Transverse colon (tissue), 4 donors: Measurements from ENCODE around the gene CUTC. TPM values are rescaled to one million over a fixed set of nuclear protein-coding genes. Genes with fewer than 3 reads are reported as not detected.
A peak's percentile ranks its signal among the peaks of the same experiment; 100 is the strongest.

Experiments used
- DNase-seq: peaks from one replicate; pipeline ENCODE4 v3.0.0-alpha.2; 2019
- H3K27ac ChIP-seq, 4 donors: fragments of 200-600 bp; sonication (generic); 2 replicates each; pipeline ENCODE4 v1.5.1; 2016 to 2018; ENCODE audit warnings: inconsistent platforms in 4 of 4
- H3K27me3 ChIP-seq: fragments of 200-600 bp; sonication (generic); 2 replicates; pipeline ENCODE4 v1.5.1; 2017; ENCODE audit warnings: inconsistent platforms
- H3K36me3 ChIP-seq, 4 donors: fragments of 200-600 bp; sonication (generic); 2 replicates each; pipeline ENCODE4 v1.5.1; 2017 to 2019; ENCODE audit warnings: inconsistent platforms in 4 of 4
- H3K4me1 ChIP-seq, 4 donors: fragments of 200-600 bp; sonication (generic); 2 replicates each; pipeline ENCODE4 v1.5.1; 2017 to 2020; ENCODE audit warnings: inconsistent platforms in 4 of 4
- H3K4me3 ChIP-seq, 4 donors: fragments of 200-600 bp; sonication (generic); 1 replicate in 1 of 4; 2 replicates in 3 of 4; pipeline versions ENCODE4 v1.5.1 to v1.6.1; 2017 to 2019; ENCODE audit warnings: inconsistent platforms in 4 of 4
- H3K9me3 ChIP-seq, 2 donors: fragments of 200-600 bp; sonication (generic); 2 replicates each; pipeline ENCODE4 v1.5.1; 2017 to 2019; ENCODE audit warnings: inconsistent platforms in 2 of 2
- CTCF ChIP-seq, 5 experiments: fragments of 200-600 bp in 3 of 5; fragments of 450-650 bp in 2 of 5; sonication (generic) in 3 of 5; IDR thresholded peaks; 1 replicate in 2 of 5; 2 replicates in 3 of 5; pipeline ENCODE4 v1.5.1; 2016 to 2017; ENCODE audit warnings: antibody characterized with exemption in 5 of 5, inconsistent platforms in 3 of 5, mild to moderate bottlenecking in 2 of 5, moderate library complexity in 1 of 5
- EP300 ChIP-seq: sonication (generic); formaldehyde crosslinking; IDR thresholded peaks from one replicate; pipeline ENCODE4 v1.6.1; 2017; ENCODE audit warnings: antibody characterized with exemption, low read depth
- POLR2A ChIP-seq: fragments of 450-650 bp; IDR thresholded peaks from one replicate; pipeline ENCODE4 v1.6.1; 2016; ENCODE audit warnings: antibody characterized with exemption, mild to moderate bottlenecking, moderate library complexity
- POLR2AphosphoS5 ChIP-seq, 3 donors: sonication (generic); formaldehyde crosslinking; IDR thresholded peaks; one replicate each; pipeline ENCODE4 v1.6.1; 2016; ENCODE audit warnings: antibody characterized with exemption in 3 of 3
- WGBS, 2 donors: methylation state at CpG; one replicate each; pipeline ENCODE4 v1.1.5; 2018; ENCODE audit warnings: low coverage in 1 of 2; 5-methylcytosine and 5-hydroxymethylcytosine counted together
- in situ Hi-C, 4 donors: fragments of 200-750 bp; cut with MboI; loops; one replicate each; pipeline versions ENCODE4 v1.15.0 to v1.15.1; 2017; ENCODE audit warnings: low sequenced_read_pairs in 3 of 4, low pct_ligation_motif_present in 1 of 4, low pct_unique_long_range_greater_than_20kb in 1 of 4
- intact Hi-C: fragments of 100-400 bp; cut with DNase I; formaldehyde crosslinking; loops from one replicate; pipeline ENCODE4 v1.15.1; 2023; ENCODE audit warnings: low total_unique reads
- total RNA-seq, 4 donors: library from RNA; depleted of rRNA; stranded (reverse); fragments of >200 nt; gene quantifications; one replicate each; pipeline ENCODE4 v1.1.0, GENCODE V29; 2016

Gene CUTC
- total RNA-seq, 4 donors from 2014 or later = 6.7 to 27.9 (median 18.5) TPM

- no peaks in the 10 kb centered on the region for H3K27me3 ChIP-seq
- TF ChIP-seq CTCF (IDR thresholded peaks at IDR 0.05) (no peak), POLR2A (no peak), EP300 (no peak), POLR2AphosphoS5 (IDR thresholded peaks at IDR 0.05) (no peak)
- peak overlapping the region; percentile 43 to 76 (median 68) for H3K27ac ChIP-seq
- intact Hi-C loops = no loop called here
- DNase-seq = no peak
- 40 to 53% methylated on average over 3 to 4 of the region's 4 CpGs for WGBS, 2 donors
- peaks cover 2 to 27% (median 4%) of the 10 kb centered on the region in 4 donors for H3K4me1 ChIP-seq
- no peaks in the 10 kb centered on the region for H3K9me3 ChIP-seq
- in situ Hi-C loops = no loop called here
- H3K4me3 ChIP-seq = no peak overlapping the region
- no peaks in the 10 kb centered on the region for H3K36me3 ChIP-seq
These were observed 47.3 kb downstream of the CUTC start for GRCh38 chr10:99779335-99779734.

GRCh38 chr10:99781734-99782429 lies 49.8 kb downstream of the CUTC start:
- no peaks in the 10 kb centered on the region for H3K27me3 ChIP-seq
- DNase-seq = no peak

GRCh38 chr10:99782447-99783286 lies 50.6 kb downstream of the CUTC start, which contains the start of gene ABCC2:
TSS of gene ABCC2 (plus strand) at chr10:99782640. CDS start at chr10:99782845, 205 bp downstream.
- in situ Hi-C loops = no loop called here

More at GRCh38 chr10:99781734-99782429, 49.8 kb downstream of the CUTC start:
- no peaks in the 10 kb centered on the region for H3K36me3 ChIP-seq
- H3K27ac ChIP-seq = no peak overlapping the region
- TF ChIP-seq EP300 = no peak
- no peak for TF ChIP-seq CTCF (IDR thresholded peaks at IDR 0.05)
- TF ChIP-seq POLR2AphosphoS5 (IDR thresholded peaks at IDR 0.05) = no peak
- TF ChIP-seq POLR2A = no peak
- WGBS, 2 donors = 69 to 83% methylated on average over 3 to 5 of the region's 5 CpGs
- peaks cover 2 to 23% (median 4%) of the 10 kb centered on the region in 4 donors for H3K4me1 ChIP-seq
- in situ Hi-C loops = no loop called here
- no peaks in the 10 kb centered on the region for H3K9me3 ChIP-seq
- no peak overlapping the region for H3K4me3 ChIP-seq
- intact Hi-C loops = no loop called here

More at GRCh38 chr10:99782447-99783286, 50.6 kb downstream of the CUTC start, which contains the start of gene ABCC2:
- no peaks in the 10 kb centered on the region for H3K27me3 ChIP-seq
- peak within 1 kb of the TSS in 1 of 4 donors; percentile 24 for H3K27ac ChIP-seq
- H3K36me3 ChIP-seq = no peaks in the 10 kb centered on the region
- intact Hi-C loops = no loop called here
- TF ChIP-seq POLR2A (no peak), POLR2AphosphoS5 (IDR thresholded peaks at IDR 0.05) (no peak), CTCF (IDR thresholded peaks at IDR 0.05) (no peak), EP300 (no peak)
- no peaks in the 10 kb centered on the region for H3K9me3 ChIP-seq
- peaks cover 2 to 21% (median 4%) of the 10 kb centered on the region in 4 donors for H3K4me1 ChIP-seq
- no peak within 1 kb of the TSS for H3K4me3 ChIP-seq
- WGBS, 2 donors = 80 to 83% methylated on average over 6 to 7 of the region's 7 CpGs
- no peak for DNase-seq
